ENCODE results near the gene GRIN1. TPM values are rescaled to one million over a fixed set of nuclear protein-coding genes. Genes with fewer than 3 reads are reported as not detected.

GRIN1 gene
- total and polyA plus RNA-seq, 2 of the 8 experiments (the other 6 are each of a cell fraction or from before 2014, with no cell fraction given), result 0.48 to 2.1 TPM

GRCh38 chr9:137110147-137110910, 28.6 kb upstream of the GRIN1 start:
- Histone ChIP-seq H4K8ac (ENCODE audit: extremely low read depth, insufficient read depth, low read length) (no peak overlapping the region), H3K36me3 (ENCODE audit: control insufficient read depth in 2 of 4, insufficient read depth in 4 of 4, low read length in 3 of 4) (peaks cover 0 to 5% (median under 1%) of the 10 kb centered on the region in 4 experiments; a peak in 3 of 8 replicates), H3K4me1 (replicated peaks in 1 of 4; ENCODE audit: control insufficient read depth in 3 of 4, insufficient read depth in 4 of 4, low read length in 3 of 4) (peaks cover 0 to 7% (median under 1%) of the 10 kb centered on the region in 4 experiments; a peak in 3 of 7 replicates), H3K79me2 (ENCODE audit: control insufficient read depth in 1 of 2, insufficient read depth in 2 of 2, low read length in 2 of 2) (no peaks in the 10 kb centered on the region), H3K14ac (ENCODE audit: insufficient read length) (no peak overlapping the region), H4K5ac (ENCODE audit: insufficient read length, low read depth, low read length) (no peak overlapping the region), H3K9ac (replicated peaks in 1 of 4; ENCODE audit: extremely low read depth in 1 of 4, low read depth in 3 of 4, low read length in 3 of 4) (no peak overlapping the region), H4K20me1 (replicated peaks in 1 of 2; ENCODE audit: control insufficient read depth in 1 of 2, insufficient read depth in 2 of 2, low read length in 2 of 2) (no peaks in the 10 kb centered on the region), H3K79me1 (ENCODE audit: low read depth, low read length) (no peaks in the 10 kb centered on the region; the same call in 1 of the 2 replicates), H3K56ac (replicated peaks; ENCODE audit: insufficient read length, low read depth, low read length) (no peak overlapping the region), H2AFZ (ENCODE audit: low read length) (no peak overlapping the region), H3K27ac (ENCODE audit: low read depth, low read length) (no peak overlapping the region), H2BK20ac (ENCODE audit: low read length) (no peak overlapping the region), H3K23ac (ENCODE audit: insufficient read length) (no peak overlapping the region), H3K4me2 (ENCODE audit: insufficient read depth in 1 of 2, low read depth in 2 of 2, low read length in 2 of 2) (no peak overlapping the region), H2BK15ac (ENCODE audit: low read length) (no peak overlapping the region), H2BK120ac (replicated peaks; ENCODE audit: low read depth, low read length) (no peak overlapping the region), H3K4ac (replicated peaks; ENCODE audit: insufficient read length, low read depth, low read length) (no peak overlapping the region), H2AK5ac (ENCODE audit: low read depth, low read length) (no peak overlapping the region), H3K27me3 (replicated peaks in 1 of 4; ENCODE audit: control insufficient read depth in 3 of 4, extremely low read depth in 1 of 4, insufficient read depth in 3 of 4, low read length in 3 of 4) (peaks cover 15 to 26% (median 22%) of the 10 kb centered on the region in 4 experiments), H3K9me3 (ENCODE audit: insufficient read depth in 2 of 2, low read depth in 1 of 2, low read length in 1 of 2) (no peaks in the 10 kb centered on the region), H3K23me2 (ENCODE audit: low read depth, low read length) (peaks cover 3% of the 10 kb centered on the region; the same call in 1 of the 2 replicates), H2BK5ac (ENCODE audit: low read depth, low read length) (no peak overlapping the region), H3K18ac (ENCODE audit: extremely low read depth, low read length) (no peak overlapping the region), H2BK12ac (ENCODE audit: low read depth, low read length) (no peak overlapping the region), H3K4me3 (ENCODE audit: extremely low read depth in 1 of 4, insufficient read depth in 2 of 4, low read depth in 3 of 4, low read length in 4 of 4) (no peak overlapping the region), H4K91ac (replicated peaks; ENCODE audit: insufficient read length, low read length) (no peak overlapping the region)
- ChIA-PET CTCF (ENCODE audit: partially characterized antibody) (no interaction called here), POLR2A (ENCODE audit: partially characterized antibody) (interaction anchor here (1.3 kb wide), 1 partner anchor 36 kb away, joined by 4 read pairs; no protein-coding TSS in a partner anchor)
- FAIRE-seq (no peak), DNase-seq (ENCODE audit: low read depth in 1 of 2, low spot score in 2 of 2) (no peak)
- WGBS, 2 experiments (ENCODE audit: extremely low coverage in 1 of 2, insufficient coverage in 1 of 2, insufficient read length in 1 of 2, insufficient replicate concordance in 2 of 2, low coverage in 1 of 2, low lambda C conversion rate in 2 of 2, missing lambda C conversion rate in 1 of 2), result 89% methylated on average over 23 of the region's 38 CpGs; no CpG with 5 or more reads in 1 of the 2 experiments
- TF ChIP-seq SIN3A (conservative IDR thresholded peaks at IDR 0.05 in 1 of 2, IDR thresholded peaks at IDR 0.05 in 1 of 2; ENCODE audit: low read depth in 1 of 2, low read length in 2 of 2) (no peak), HDAC6 (IDR thresholded peaks at IDR 0.05; ENCODE audit: low read depth, low read length) (no peak), CTBP2 (IDR thresholded peaks at IDR 0.05; ENCODE audit: borderline replicate concordance, insufficient read depth, insufficient read length, low read length) (no peak)

Measured in H1 (cell line).